Measurements from ENCODE around the gene PRF1. TPM values are rescaled to one million over a fixed set of nuclear protein-coding genes. Genes with fewer than 3 reads are reported as not detected.
"Not testable (repeated sequence)": the region's sequence is repeated elsewhere in the genome, so short reads cannot be mapped to it uniquely, and the experiment has no call there.

The PRF1 gene
- total RNA-seq, 2 experiments from 2014 or later = 165 to 170 TPM

- Mint-ChIP-seq H3K27me3 (no peaks in the 10 kb centered on the region), H3K36me3 (peaks cover 4% of the 10 kb centered on the region), H3K9me3 (peaks cover 11% of the 10 kb centered on the region), H3K4me1 (no peaks in the 10 kb centered on the region), H3K27ac (no peak overlapping the region), H3K4me3 (no peak overlapping the region)
- DNase-seq (no peak), ATAC-seq (ENCODE audit: low read depth) (no peak)
- POLR2A ChIA-PET = no interaction called here
Observed at GRCh38 chr10:70626056-70626455, 23.5 kb upstream of the PRF1 start.

- peaks cover 10% of the 10 kb centered on the region for H3K4me1 Mint-ChIP-seq
Observed at GRCh38 chr10:70622981-70623844, 20.7 kb upstream of the PRF1 start.

GRCh38 chr10:70622541-70622940 lies 20.0 kb upstream of the PRF1 start:
- Mint-ChIP-seq H3K4me1 (peaks cover 13% of the 10 kb centered on the region), H3K4me3 (no peak overlapping the region), H3K27ac (no peak overlapping the region), H3K9me3 (peaks cover 5% of the 10 kb centered on the region), H3K27me3 (no peaks in the 10 kb centered on the region), H3K36me3 (peaks cover 10% of the 10 kb centered on the region)
- DNase-seq (no peak), ATAC-seq (ENCODE audit: low read depth) (no peak)
- POLR2A ChIA-PET = no interaction called here

More at GRCh38 chr10:70622981-70623844, 20.7 kb upstream of the PRF1 start:
- no peak for ATAC-seq (ENCODE audit: low read depth)
- DNase-seq = no peak
- H3K4me3 Mint-ChIP-seq = no peak overlapping the region
- H3K27me3 Mint-ChIP-seq = no peaks in the 10 kb centered on the region
- peaks cover 9% of the 10 kb centered on the region for H3K9me3 Mint-ChIP-seq
- H3K27ac Mint-ChIP-seq = no peak overlapping the region
- H3K36me3 Mint-ChIP-seq = peaks cover 10% of the 10 kb centered on the region
- POLR2A ChIA-PET = no interaction called here

- Mint-ChIP-seq H3K9me3 (peaks cover 3% of the 10 kb centered on the region), H3K36me3 (peaks cover 10% of the 10 kb centered on the region), H3K4me1 (peaks cover 21% of the 10 kb centered on the region), H3K27me3 (no peaks in the 10 kb centered on the region), H3K4me3 (no peak overlapping the region), H3K27ac (no peak overlapping the region)
- DNase-seq (no peak), ATAC-seq (ENCODE audit: low read depth) (no peak)
- POLR2A ChIA-PET = interaction anchor here (4.0 kb wide), 1 partner anchor 19 kb away, joined by 19 read pairs; the partner anchor contains the start of gene PRF1
Observed at GRCh38 chr10:70621503-70622078, 19.1 kb upstream of the PRF1 start.

- H3K27me3 Mint-ChIP-seq = no peaks in the 10 kb centered on the region
- no peak for DNase-seq
- POLR2A ChIA-PET = interaction anchor here (4.0 kb wide), 1 partner anchor 18 kb away, joined by 19 read pairs; the partner anchor contains the start of gene PRF1
- ATAC-seq (ENCODE audit: low read depth) = no peak
- peaks cover 10% of the 10 kb centered on the region for H3K36me3 Mint-ChIP-seq
- H3K4me1 Mint-ChIP-seq = peaks cover 30% of the 10 kb centered on the region
- no peak overlapping the region for H3K4me3 Mint-ChIP-seq
- peaks cover 3% of the 10 kb centered on the region for H3K9me3 Mint-ChIP-seq
- H3K27ac Mint-ChIP-seq = no peak overlapping the region
Observed at GRCh38 chr10:70620020-70620289, 17.4 kb upstream of the PRF1 start.

GRCh38 chr10:70619271-70620019 lies 16.9 kb upstream of the PRF1 start:
- POLR2A ChIA-PET = interaction anchor here (4.0 kb wide), 1 partner anchor 17 kb away, joined by 19 read pairs; the partner anchor contains the start of gene PRF1
- Mint-ChIP-seq H3K27ac (peak overlapping the region; percentile 74), H3K9me3 (peaks cover 3% of the 10 kb centered on the region), H3K4me3 (no peak overlapping the region), H3K4me1 (peaks cover 32% of the 10 kb centered on the region), H3K36me3 (peaks cover 10% of the 10 kb centered on the region), H3K27me3 (no peaks in the 10 kb centered on the region)
- no peak for DNase-seq
- ATAC-seq (ENCODE audit: low read depth) = no peak

- Mint-ChIP-seq H3K4me1 (peaks cover 39% of the 10 kb centered on the region), H3K27ac (peak overlapping the region; percentile 74), H3K36me3 (peaks cover 8% of the 10 kb centered on the region), H3K9me3 (peaks cover 3% of the 10 kb centered on the region), H3K27me3 (no peaks in the 10 kb centered on the region), H3K4me3 (peak overlapping the region; percentile 32)
- DNase-seq (no peak), ATAC-seq (ENCODE audit: low read depth) (no peak)
- POLR2A ChIA-PET = interaction anchor here (4.0 kb wide), 1 partner anchor 16 kb away, joined by 19 read pairs; the partner anchor contains the start of gene PRF1
Observed at GRCh38 chr10:70618663-70619062, 16.1 kb upstream of the PRF1 start.

- POLR2A ChIA-PET = interaction anchor here (4.0 kb wide), 1 partner anchor 16 kb away, joined by 19 read pairs; the partner anchor contains the start of gene PRF1
- H3K4me3 Mint-ChIP-seq = peak overlapping the region; percentile 31
- H3K9me3 Mint-ChIP-seq = peaks cover 3% of the 10 kb centered on the region
- H3K4me1 Mint-ChIP-seq = peaks cover 43% of the 10 kb centered on the region
- no peak for DNase-seq
- H3K27ac Mint-ChIP-seq = peak overlapping the region; percentile 74
- H3K27me3 Mint-ChIP-seq = no peaks in the 10 kb centered on the region
- ATAC-seq (ENCODE audit: low read depth) = peak; percentile 53
- H3K36me3 Mint-ChIP-seq = peaks cover 8% of the 10 kb centered on the region
Observed at GRCh38 chr10:70617798-70618568, 15.4 kb upstream of the PRF1 start.

- ATAC-seq (ENCODE audit: low read depth) = peak; percentile 60
- Mint-ChIP-seq H3K4me1 (peaks cover 43% of the 10 kb centered on the region), H3K27ac (no peak overlapping the region), H3K27me3 (no peaks in the 10 kb centered on the region), H3K9me3 (peaks cover 4% of the 10 kb centered on the region), H3K4me3 (peak overlapping the region; percentile 8), H3K36me3 (peaks cover 9% of the 10 kb centered on the region)
- DNase-seq = no peak
- POLR2A ChIA-PET = interaction anchor here (2.1 kb wide), 1 partner anchor 14 kb away, joined by 12 read pairs; the partner anchor contains the start of gene PRF1
Observed at GRCh38 chr10:70616761-70617160, 14.2 kb upstream of the PRF1 start.

GRCh38 chr10:70615784-70616522 lies 13.4 kb upstream of the PRF1 start:
- H3K4me3 Mint-ChIP-seq = no peak overlapping the region
- peaks cover 45% of the 10 kb centered on the region for H3K4me1 Mint-ChIP-seq
- H3K36me3 Mint-ChIP-seq = peaks cover 8% of the 10 kb centered on the region
- DNase-seq (no peak), ATAC-seq (ENCODE audit: low read depth) (no peak)
- no peaks in the 10 kb centered on the region for H3K27me3 Mint-ChIP-seq
- no peak overlapping the region for H3K27ac Mint-ChIP-seq
- POLR2A ChIA-PET = interaction anchor here (2.1 kb wide), 1 partner anchor 13 kb away, joined by 12 read pairs; the partner anchor contains the start of gene PRF1
- H3K9me3 Mint-ChIP-seq = peaks cover 4% of the 10 kb centered on the region

GRCh38 chr10:70615211-70615610 lies 12.7 kb upstream of the PRF1 start:
- peaks cover 2% of the 10 kb centered on the region for H3K9me3 Mint-ChIP-seq

GRCh38 chr10:70614364-70614763 lies 11.8 kb upstream of the PRF1 start:
- not testable (repeated sequence) for H3K27me3 Mint-ChIP-seq; H3K9me3 Mint-ChIP-seq; ATAC-seq (ENCODE audit: low read depth); H3K36me3 Mint-ChIP-seq; H3K27ac Mint-ChIP-seq; DNase-seq
- Mint-ChIP-seq H3K4me3 (peak overlapping the region; percentile 15), H3K4me1 (peaks cover 55% of the 10 kb centered on the region)
- POLR2A ChIA-PET = interaction anchor here (0.6 to 2.6 kb wide), 3 partner anchors 11 to 229 kb away, joined by 3 to 15 read pairs (median 3); partner anchors contain the start of gene PRF1

More at GRCh38 chr10:70615211-70615610, 12.7 kb upstream of the PRF1 start:
- POLR2A ChIA-PET = interaction anchor here (2.1 kb wide), 1 partner anchor 12 kb away, joined by 12 read pairs; the partner anchor contains the start of gene PRF1
- ATAC-seq (ENCODE audit: low read depth) (no peak), DNase-seq (no peak)
- peaks cover 5% of the 10 kb centered on the region for H3K36me3 Mint-ChIP-seq
- H3K4me1 Mint-ChIP-seq = peaks cover 51% of the 10 kb centered on the region
- no peak overlapping the region for H3K27ac Mint-ChIP-seq
- no peaks in the 10 kb centered on the region for H3K27me3 Mint-ChIP-seq
- H3K4me3 Mint-ChIP-seq = no peak overlapping the region

Measured in activated naive CD8-positive, alpha-beta T cell treated with anti-CD3 and anti-CD28 coated beads, Interleukin-2, amount 10 ng/mL, durations not matched to agents 7 days and 5 days (primary cell).